SU-DHL-6 (cell line): ENCODE measurements around the gene MRPL2.

ENCODE experiments used
- EZH2phosphoT487 ChIP-seq: fragments of 200-600 bp; sonication (generic), shearing (Covaris generic); conservative IDR thresholded peaks from 2 replicates; pipeline ENCODE4 v1.6.1; 2018; ENCODE audit warnings: mild to moderate bottlenecking, antibody characterized with exemption, low read length, moderate library complexity, mixed read lengths
- TF ChIP-seq, protein P1 (sequence below): fragments of 200-600 bp; sonication (generic); IDR thresholded peaks from one replicate; pipeline ENCODE4 v1.5.1; 2017; ENCODE audit warnings: antibody characterized with exemption, mild to moderate bottlenecking, low read length, moderate library complexity; ENCODE audit not compliant: insufficient read depth, poor library complexity, severe bottlenecking

DNA sequence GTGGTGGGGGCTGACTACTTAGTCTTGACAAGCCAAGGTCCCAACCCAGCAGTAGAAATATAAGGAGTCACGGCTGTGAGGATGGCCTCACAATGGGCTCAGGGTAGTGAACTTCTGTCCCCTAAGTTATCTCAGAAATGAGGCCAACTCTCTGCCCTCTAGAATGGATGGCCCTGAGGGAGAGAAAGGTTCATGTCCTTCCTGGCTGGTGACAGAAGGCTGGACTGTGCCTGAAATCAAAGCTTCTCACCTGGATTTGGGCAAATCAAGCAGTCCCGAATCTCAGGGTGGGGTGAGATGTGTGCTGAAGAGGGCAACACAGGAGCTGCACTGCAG lies 25.1 kb downstream of the MRPL2 start:
- TF ChIP-seq, protein P1, sequence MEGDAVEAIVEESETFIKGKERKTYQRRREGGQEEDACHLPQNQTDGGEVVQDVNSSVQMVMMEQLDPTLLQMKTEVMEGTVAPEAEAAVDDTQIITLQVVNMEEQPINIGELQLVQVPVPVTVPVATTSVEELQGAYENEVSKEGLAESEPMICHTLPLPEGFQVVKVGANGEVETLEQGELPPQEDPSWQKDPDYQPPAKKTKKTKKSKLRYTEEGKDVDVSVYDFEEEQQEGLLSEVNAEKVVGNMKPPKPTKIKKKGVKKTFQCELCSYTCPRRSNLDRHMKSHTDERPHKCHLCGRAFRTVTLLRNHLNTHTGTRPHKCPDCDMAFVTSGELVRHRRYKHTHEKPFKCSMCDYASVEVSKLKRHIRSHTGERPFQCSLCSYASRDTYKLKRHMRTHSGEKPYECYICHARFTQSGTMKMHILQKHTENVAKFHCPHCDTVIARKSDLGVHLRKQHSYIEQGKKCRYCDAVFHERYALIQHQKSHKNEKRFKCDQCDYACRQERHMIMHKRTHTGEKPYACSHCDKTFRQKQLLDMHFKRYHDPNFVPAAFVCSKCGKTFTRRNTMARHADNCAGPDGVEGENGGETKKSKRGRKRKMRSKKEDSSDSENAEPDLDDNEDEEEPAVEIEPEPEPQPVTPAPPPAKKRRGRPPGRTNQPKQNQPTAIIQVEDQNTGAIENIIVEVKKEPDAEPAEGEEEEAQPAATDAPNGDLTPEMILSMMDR: no peak
- TF ChIP-seq EZH2phosphoT487: no peak
